GM13977 (cell line): Measurements from ENCODE around the gene LRRC1.

ENCODE experiments used
- DNase-seq: peaks from one replicate; pipeline ENCODE4 v3.0.0; 2012; ENCODE audit warnings: low spot score
- in situ Hi-C: fragments of 300-500 bp; cut with MboI; formaldehyde crosslinking; loops from one replicate; pipeline ENCODE4 v1.12.0; 2022; ENCODE audit warnings: low sequenced_read_pairs, low pct_unique_long_range_greater_than_20kb, mixed read lengths, inconsistent platforms; ENCODE audit not compliant: unreplicated experiment
- TF ChIP-seq, protein P1 (sequence below): IDR thresholded peaks from 2 replicates; pipeline ENCODE4 v1.5.1; 2012; ENCODE audit warnings: mild to moderate bottlenecking, control low read depth; ENCODE audit not compliant: insufficient read depth; ENCODE audit errors: extremely low read depth, missing control alignments

LRRC1 gene

DNA sequence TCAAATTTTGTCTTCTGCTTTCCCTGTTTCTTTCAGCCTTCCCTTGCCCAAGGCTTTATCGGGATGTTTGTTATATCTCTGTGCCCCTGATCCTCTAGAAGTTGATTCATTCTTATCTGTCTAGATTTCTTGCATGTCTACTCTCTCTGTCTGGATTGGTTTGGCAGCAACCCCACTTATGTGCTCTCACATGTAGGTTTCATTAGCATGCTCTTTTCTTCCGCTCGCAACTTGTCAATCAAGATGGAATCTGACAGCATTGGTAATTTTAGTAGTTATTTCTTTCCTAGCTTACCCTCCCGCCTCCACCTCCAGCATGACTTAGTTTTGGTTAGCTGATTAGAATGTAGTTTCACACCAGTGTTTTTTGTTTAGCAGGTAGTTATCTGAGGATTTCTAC is 39.3 kb downstream of the LRRC1 start:
- in situ Hi-C loops: no loop called here
- TF ChIP-seq, protein P1, sequence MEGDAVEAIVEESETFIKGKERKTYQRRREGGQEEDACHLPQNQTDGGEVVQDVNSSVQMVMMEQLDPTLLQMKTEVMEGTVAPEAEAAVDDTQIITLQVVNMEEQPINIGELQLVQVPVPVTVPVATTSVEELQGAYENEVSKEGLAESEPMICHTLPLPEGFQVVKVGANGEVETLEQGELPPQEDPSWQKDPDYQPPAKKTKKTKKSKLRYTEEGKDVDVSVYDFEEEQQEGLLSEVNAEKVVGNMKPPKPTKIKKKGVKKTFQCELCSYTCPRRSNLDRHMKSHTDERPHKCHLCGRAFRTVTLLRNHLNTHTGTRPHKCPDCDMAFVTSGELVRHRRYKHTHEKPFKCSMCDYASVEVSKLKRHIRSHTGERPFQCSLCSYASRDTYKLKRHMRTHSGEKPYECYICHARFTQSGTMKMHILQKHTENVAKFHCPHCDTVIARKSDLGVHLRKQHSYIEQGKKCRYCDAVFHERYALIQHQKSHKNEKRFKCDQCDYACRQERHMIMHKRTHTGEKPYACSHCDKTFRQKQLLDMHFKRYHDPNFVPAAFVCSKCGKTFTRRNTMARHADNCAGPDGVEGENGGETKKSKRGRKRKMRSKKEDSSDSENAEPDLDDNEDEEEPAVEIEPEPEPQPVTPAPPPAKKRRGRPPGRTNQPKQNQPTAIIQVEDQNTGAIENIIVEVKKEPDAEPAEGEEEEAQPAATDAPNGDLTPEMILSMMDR: no peak

DNA sequence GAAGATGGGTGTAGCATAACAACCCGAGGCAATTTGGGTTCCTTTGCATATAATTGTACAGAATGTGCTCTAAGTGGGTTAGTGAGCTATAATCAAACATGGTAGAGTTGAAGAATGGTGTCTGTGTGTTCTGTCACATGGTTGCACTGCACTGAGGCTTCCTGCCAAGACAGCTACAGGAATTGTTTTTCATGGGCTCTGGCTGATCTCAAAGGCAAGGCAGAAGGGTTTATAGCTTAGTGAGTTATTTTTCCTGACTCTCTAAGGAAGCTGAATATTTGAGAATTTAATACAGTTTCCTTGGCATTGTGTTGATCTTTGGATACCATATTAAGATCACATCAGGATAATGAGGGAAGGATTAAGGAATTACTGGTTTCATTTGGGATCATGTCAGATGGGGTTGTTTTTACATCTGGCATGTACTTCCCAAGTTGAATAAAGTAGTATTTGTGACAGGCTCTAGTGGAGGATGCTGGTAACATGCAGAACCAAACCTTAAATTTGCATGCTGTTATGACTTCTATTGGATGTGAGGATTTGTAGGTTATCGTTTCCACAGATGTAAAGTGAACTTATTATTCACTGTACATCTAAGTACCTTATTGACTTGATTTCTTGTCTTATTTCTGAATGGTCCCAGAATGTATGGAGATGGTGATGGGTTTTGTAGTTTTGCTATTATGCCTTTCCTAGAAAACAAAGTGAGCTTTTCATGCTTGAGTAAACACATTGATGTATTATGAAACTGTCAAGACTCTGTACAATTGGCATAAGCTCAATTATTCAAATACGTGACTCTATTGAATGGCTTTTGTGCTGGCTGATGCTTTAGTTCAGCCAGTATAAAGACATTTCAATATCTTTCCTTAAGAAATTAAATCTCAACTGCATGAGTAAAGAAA is 43.3 kb downstream of the LRRC1 start:
- no peak for DNase-seq
- in situ Hi-C loops: no loop called here
- TF ChIP-seq, protein P1: no peak

More for the DNA sequence above, 39.3 kb downstream of the LRRC1 start:
- DNase-seq: no peak

DNA sequence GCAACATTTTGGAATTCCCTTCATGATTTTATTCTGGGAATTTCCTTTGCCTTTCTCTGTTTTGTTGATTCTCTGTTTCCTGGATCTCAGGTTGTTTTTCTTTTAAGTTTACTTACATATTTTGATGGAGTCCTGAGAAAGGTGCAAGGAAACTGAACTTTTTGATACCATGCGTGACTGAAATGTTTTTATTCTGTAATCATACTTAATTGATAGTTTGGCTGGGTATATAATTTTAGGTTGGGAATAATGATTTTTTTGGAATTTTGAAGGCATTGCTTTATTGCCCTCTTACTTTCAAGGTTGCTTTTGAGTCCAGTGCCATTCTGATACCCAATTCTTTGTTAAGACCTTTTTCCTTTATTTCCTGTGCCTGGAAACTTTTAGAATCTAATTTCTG is 45.2 kb downstream of the LRRC1 start:
- DNase-seq: no peak
- TF ChIP-seq, protein P1: no peak
- in situ Hi-C loops: no loop called here

DNA sequence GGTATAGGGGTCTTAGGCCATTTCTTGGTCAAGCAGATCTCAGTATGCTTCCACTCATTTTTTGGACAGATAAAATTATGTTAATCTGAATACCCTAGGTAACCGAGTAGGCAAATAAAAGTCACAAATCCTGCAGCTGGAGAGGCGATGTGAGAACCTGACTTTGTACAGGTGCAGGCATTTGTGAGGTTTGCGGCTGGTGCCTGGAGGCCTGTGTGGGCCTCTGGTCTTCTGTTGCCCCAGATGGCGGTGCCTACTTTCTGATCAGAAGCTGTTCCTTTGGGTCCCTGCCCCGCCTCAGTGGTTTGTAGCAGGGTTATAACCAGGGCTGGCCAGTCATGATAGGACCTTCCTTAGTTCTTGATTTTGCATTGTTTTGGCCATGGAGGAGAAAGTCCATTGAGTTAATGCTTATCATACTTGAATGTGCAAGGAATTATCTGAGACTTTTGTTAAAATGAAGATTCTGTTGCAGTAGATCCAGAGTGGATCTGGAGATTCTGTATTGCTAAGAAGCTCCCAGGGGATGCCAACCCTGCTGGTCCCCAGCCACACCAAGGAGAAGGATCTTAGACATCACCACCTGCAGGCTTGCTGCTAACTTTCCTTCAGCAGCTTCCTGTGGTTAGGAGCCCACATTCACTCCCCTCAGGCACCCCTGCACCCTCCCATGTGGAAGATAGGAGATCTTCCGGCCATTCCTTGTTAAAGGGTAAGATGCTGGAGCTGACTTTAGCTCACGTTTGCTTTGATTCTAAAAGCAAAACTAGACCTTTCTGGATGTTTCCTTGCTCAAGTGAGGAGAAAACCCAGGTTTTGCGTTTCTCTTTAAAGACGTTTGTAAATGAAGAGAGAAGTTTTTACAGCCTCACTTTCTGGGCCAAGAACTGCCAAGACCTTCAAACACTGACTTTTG is 50.7 kb downstream of the LRRC1 start:
- DNase-seq: no peak
- in situ Hi-C loops: no loop called here
- TF ChIP-seq, protein P1: no peak

DNA sequence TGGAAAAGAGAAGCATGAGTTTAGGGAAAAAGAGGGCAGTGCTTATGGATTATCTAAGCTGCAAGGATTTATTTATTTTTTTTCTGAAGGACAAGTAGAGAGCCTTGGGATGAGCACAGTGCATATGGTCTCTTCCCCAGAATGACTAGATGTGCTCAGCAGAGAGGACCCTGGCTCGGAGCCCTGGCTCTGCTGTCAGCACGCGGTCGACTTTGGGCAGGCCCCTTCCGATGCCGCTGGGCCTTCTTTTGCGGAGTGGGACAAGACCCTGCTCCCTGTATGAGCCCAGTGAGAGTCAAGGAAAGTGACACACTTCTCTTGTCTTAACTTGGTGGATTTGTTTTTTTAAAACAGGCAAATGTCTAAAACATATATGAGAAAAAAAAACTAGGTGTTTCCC is 51.4 kb downstream of the LRRC1 start:
- in situ Hi-C loops: no loop called here
- TF ChIP-seq, protein P1: no peak
- no peak for DNase-seq

DNA sequence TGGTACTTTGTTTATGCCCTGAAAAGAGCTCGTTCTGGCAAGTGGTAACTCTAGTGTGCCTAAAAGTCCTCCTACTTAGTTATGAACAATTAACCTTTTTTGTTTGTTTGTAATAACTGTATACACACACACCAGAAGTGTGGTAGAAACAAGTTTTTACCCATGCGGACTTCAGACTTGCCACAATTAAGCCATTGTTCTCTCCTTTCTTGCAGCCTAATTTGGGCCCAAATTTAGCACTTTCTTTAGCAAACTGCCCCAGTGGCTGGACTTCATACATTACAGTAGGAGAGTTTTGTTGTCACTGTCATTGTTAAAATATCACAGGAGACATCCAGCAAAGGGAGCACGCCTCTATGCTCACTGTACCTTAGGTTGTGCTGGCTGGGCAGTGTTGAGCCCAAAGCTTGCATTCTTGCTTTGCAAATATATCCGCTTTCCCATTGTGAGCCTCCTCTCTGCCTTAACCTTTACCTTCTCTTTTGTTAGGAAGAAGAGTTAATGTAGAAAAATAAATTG is 53.0 kb downstream of the LRRC1 start:
- DNase-seq: no peak
- TF ChIP-seq, protein P1: no peak
- in situ Hi-C loops: no loop called here
